ENCODE data around the gene RHBDD1.

GRCh38 chr2:227031379-227031778 lies 195.5 kb downstream of the RHBDD1 start:
- TF ChIP-seq CTCF (IDR thresholded peaks at IDR 0.05; ENCODE audit: insufficient read depth, low read depth, low read length) (no peak), EZH2 (IDR thresholded peaks at IDR 0.05; ENCODE audit: insufficient read depth, low read length) (no peak)
